CD4-positive, alpha-beta memory T cell (primary cell): ENCODE measurements around the gene PHF21A. TPM values are rescaled to one million over a fixed set of nuclear protein-coding genes. Genes with fewer than 3 reads are reported as not detected.

ENCODE experiments used
- CTCF ChIA-PET: fragments of 350-600 bp; sonication (Branson Sonifier 250); formaldehyde crosslinking; loops from one replicate; lab custom pipeline; 2021; ENCODE audit warnings: inconsistent platforms; ENCODE audit not compliant: partially characterized antibody; lab: Charles Lee
- POLR2A ChIA-PET: fragments of 350-600 bp; sonication (Branson Sonifier 250); formaldehyde crosslinking; loops from one replicate; lab custom pipeline; 2021; ENCODE audit not compliant: partially characterized antibody; lab: Charles Lee
- DNase-seq, 5 donors: peaks; one replicate each; pipeline versions ENCODE4 v3.0.0 to v3.0.0-alpha.2; 2020 to 2022; ENCODE audit warnings: mixed read lengths in 1 of 5
- H3K27ac ChIP-seq: one replicate; pipeline ENCODE4 v1.7.0; 2013; ENCODE audit warnings: low read depth, low read length
- H3K27me3 ChIP-seq: 2 replicates; pipeline ENCODE4 v1.7.0; 2013; ENCODE audit warnings: mild to moderate bottlenecking, low read length, moderate library complexity; ENCODE audit not compliant: insufficient read depth
- H3K36me3 ChIP-seq: 2 replicates; pipeline ENCODE4 v1.7.0; 2013; ENCODE audit warnings: mild to moderate bottlenecking, low read length, moderate library complexity; ENCODE audit not compliant: insufficient read depth
- H3K4me1 ChIP-seq: 2 replicates; pipeline ENCODE4 v1.7.0; 2013; ENCODE audit warnings: mild to moderate bottlenecking, low read length, moderate library complexity; ENCODE audit not compliant: insufficient read depth
- H3K4me3 ChIP-seq, 2 donors: one replicate each; pipeline ENCODE4 v1.7.0; 2013; ENCODE audit warnings: low read length in 2 of 2, mild to moderate bottlenecking in 1 of 2
- H3K9me3 ChIP-seq, 2 donors: one replicate each; pipeline ENCODE4 v1.7.0; 2013; ENCODE audit warnings: low read length in 2 of 2, control low read depth in 1 of 2; ENCODE audit not compliant: control insufficient read depth in 1 of 2
- H3K27ac Mint-ChIP-seq, 7 donors: one replicate each; pipeline ENCODE4 v1.8.0; 2020 to 2021; ENCODE audit warnings: mixed read lengths in 7 of 7, mild to moderate bottlenecking in 6 of 7, inconsistent platforms in 3 of 7, moderate library complexity in 3 of 7
- H3K27me3 Mint-ChIP-seq, 2 donors: one replicate each; pipeline ENCODE4 v1.8.0; 2020 to 2021; ENCODE audit warnings: mixed read lengths in 2 of 2
- H3K36me3 Mint-ChIP-seq, 2 donors: one replicate each; pipeline ENCODE4 v1.8.0; 2020 to 2021; ENCODE audit warnings: mixed read lengths in 2 of 2, inconsistent platforms in 1 of 2, mild to moderate bottlenecking in 1 of 2
- H3K4me1 Mint-ChIP-seq, 4 donors: one replicate each; pipeline ENCODE4 v1.8.0; 2020 to 2021; ENCODE audit warnings: mixed read lengths in 4 of 4, mild to moderate bottlenecking in 1 of 4
- H3K4me3 Mint-ChIP-seq, 8 donors: one replicate each; pipeline ENCODE4 v1.8.0; 2020 to 2021; ENCODE audit warnings: mixed read lengths in 8 of 8, mild to moderate bottlenecking in 7 of 8, moderate library complexity in 6 of 8, inconsistent platforms in 3 of 8
- H3K9me3 Mint-ChIP-seq, 8 donors: one replicate each; pipeline ENCODE4 v1.8.0; 2020 to 2021; ENCODE audit warnings: mixed read lengths in 8 of 8, mild to moderate bottlenecking in 5 of 8, inconsistent platforms in 3 of 8, moderate library complexity in 1 of 8
- intact Hi-C: fragments of 100-400 bp; cut with micrococcal nuclease; formaldehyde crosslinking; loops from one replicate; pipeline ENCODE4 v1.15.1; 2023
- polyA plus RNA-seq, 2 donors: library from polyadenylated mRNA; unstranded; fragments of 300-500 nt; fragmentation: Illumina TruSeq; gene quantifications; one replicate each; pipeline ENCODE4 v1.2.3, GENCODE V29; 2021
- total RNA-seq, 2 experiments: library from RNA; stranded (reverse); gene quantifications; one replicate each; pipeline ENCODE4 v1.2.3, GENCODE V29; 2021

Gene PHF21A
- total and polyA plus RNA-seq, 4 experiments from 2014 or later = 3.7 to 68.4 (median 42.9) TPM

GRCh38 chr11:46071091-46071490 lies 50.2 kb downstream of the PHF21A start:
- Histone ChIP-seq H3K36me3 (peaks cover 19% of the 10 kb centered on the region), H3K4me3 (no peak overlapping the region), H3K9me3 (no peaks in the 10 kb centered on the region), H3K27me3 (no peaks in the 10 kb centered on the region), H3K27ac (no peak overlapping the region), H3K4me1 (no peaks in the 10 kb centered on the region)
- no peak for DNase-seq
- ChIA-PET POLR2A (no interaction called here), CTCF (no interaction called here)
- H3K4me3 Mint-ChIP-seq = no peak overlapping the region
- H3K27ac Mint-ChIP-seq = no peak overlapping the region
- H3K9me3 Mint-ChIP-seq = no peaks in the 10 kb centered on the region
- peaks cover 33 to 60% of the 10 kb centered on the region in 2 donors for H3K36me3 Mint-ChIP-seq
- intact Hi-C loops = no loop called here
- H3K4me1 Mint-ChIP-seq = peaks cover 0 to 13% (median 7%) of the 10 kb centered on the region in 4 donors
- H3K27me3 Mint-ChIP-seq = no peaks in the 10 kb centered on the region

GRCh38 chr11:46069595-46069994 lies 51.7 kb downstream of the PHF21A start:
- Mint-ChIP-seq H3K4me3 (no peak overlapping the region), H3K4me1 (peaks cover 0 to 16% (median 9%) of the 10 kb centered on the region in 4 donors), H3K9me3 (no peaks in the 10 kb centered on the region), H3K27ac (no peak overlapping the region), H3K27me3 (no peaks in the 10 kb centered on the region), H3K36me3 (peaks cover 37 to 56% of the 10 kb centered on the region in 2 donors)
- ChIA-PET CTCF (interaction anchor here (1.1 kb wide), 1 partner anchor 10 kb away, joined by 3 read pairs; no protein-coding TSS in a partner anchor), POLR2A (no interaction called here)
- no peak for DNase-seq
- Histone ChIP-seq H3K27ac (no peak overlapping the region), H3K4me1 (no peaks in the 10 kb centered on the region), H3K36me3 (peaks cover 10% of the 10 kb centered on the region), H3K4me3 (no peak overlapping the region), H3K9me3 (no peaks in the 10 kb centered on the region), H3K27me3 (no peaks in the 10 kb centered on the region)
- intact Hi-C loops = no loop called here

GRCh38 chr11:46066335-46066734 lies 54.9 kb downstream of the PHF21A start:
- Mint-ChIP-seq H3K36me3 (peaks cover 44 to 48% of the 10 kb centered on the region in 2 donors), H3K9me3 (no peaks in the 10 kb centered on the region), H3K4me1 (peaks cover 0 to 16% (median 13%) of the 10 kb centered on the region in 4 donors), H3K27ac (no peak overlapping the region), H3K27me3 (no peaks in the 10 kb centered on the region), H3K4me3 (no peak overlapping the region)
- Histone ChIP-seq H3K27ac (no peak overlapping the region), H3K36me3 (peaks cover 10% of the 10 kb centered on the region), H3K27me3 (no peaks in the 10 kb centered on the region), H3K9me3 (no peaks in the 10 kb centered on the region), H3K4me3 (no peak overlapping the region), H3K4me1 (no peaks in the 10 kb centered on the region)
- CTCF ChIA-PET = no interaction called here
- POLR2A ChIA-PET = no interaction called here
- intact Hi-C loops = no loop called here
- no peak for DNase-seq

GRCh38 chr11:46065681-46066080 lies 55.6 kb downstream of the PHF21A start:
- ChIA-PET CTCF (no interaction called here), POLR2A (no interaction called here)
- peaks cover 0 to 17% (median 14%) of the 10 kb centered on the region in 4 donors for H3K4me1 Mint-ChIP-seq
- Histone ChIP-seq H3K36me3 (peaks cover 10% of the 10 kb centered on the region), H3K27me3 (no peaks in the 10 kb centered on the region), H3K9me3 (no peaks in the 10 kb centered on the region), H3K27ac (no peak overlapping the region), H3K4me3 (no peak overlapping the region), H3K4me1 (no peaks in the 10 kb centered on the region)
- peak overlapping the region in 2 of 7 donors; percentile 39 to 59 for H3K27ac Mint-ChIP-seq
- no peak for DNase-seq
- H3K27me3 Mint-ChIP-seq = no peaks in the 10 kb centered on the region
- no peak overlapping the region for H3K4me3 Mint-ChIP-seq
- no peaks in the 10 kb centered on the region for H3K9me3 Mint-ChIP-seq
- intact Hi-C loops = no loop called here
- peaks cover 41 to 51% of the 10 kb centered on the region in 2 donors for H3K36me3 Mint-ChIP-seq

GRCh38 chr11:46064221-46064620 lies 57.0 kb downstream of the PHF21A start:
- H3K4me3 Mint-ChIP-seq = no peak overlapping the region
- H3K27me3 Mint-ChIP-seq = no peaks in the 10 kb centered on the region

GRCh38 chr11:46063138-46063537 lies 58.1 kb downstream of the PHF21A start:
- no peak overlapping the region for H3K27ac ChIP-seq
- H3K4me3 ChIP-seq = no peak overlapping the region
- no peaks in the 10 kb centered on the region for H3K4me1 ChIP-seq
- Mint-ChIP-seq H3K9me3 (no peaks in the 10 kb centered on the region), H3K4me3 (no peak overlapping the region), H3K4me1 (peaks cover 0 to 17% (median 11%) of the 10 kb centered on the region in 4 donors), H3K27me3 (no peaks in the 10 kb centered on the region), H3K27ac (no peak overlapping the region), H3K36me3 (peaks cover 30 to 48% of the 10 kb centered on the region in 2 donors)
- DNase-seq = no peak
- CTCF ChIA-PET = interaction anchor here (0.9 kb wide), 1 partner anchor 12 kb away, joined by 3 read pairs; no protein-coding TSS in a partner anchor
- peaks cover 5% of the 10 kb centered on the region for H3K36me3 ChIP-seq
- intact Hi-C loops = no loop called here
- H3K9me3 ChIP-seq = no peaks in the 10 kb centered on the region
- no peaks in the 10 kb centered on the region for H3K27me3 ChIP-seq
- POLR2A ChIA-PET = no interaction called here

More at GRCh38 chr11:46064221-46064620, 57.0 kb downstream of the PHF21A start:
- Histone ChIP-seq H3K27me3 (no peaks in the 10 kb centered on the region), H3K9me3 (no peaks in the 10 kb centered on the region), H3K4me3 (no peak overlapping the region), H3K36me3 (peaks cover 10% of the 10 kb centered on the region), H3K27ac (no peak overlapping the region), H3K4me1 (no peaks in the 10 kb centered on the region)
- POLR2A ChIA-PET = no interaction called here
- H3K9me3 Mint-ChIP-seq = no peaks in the 10 kb centered on the region
- intact Hi-C loops = no loop called here
- no peak for DNase-seq
- peaks cover 37 to 53% of the 10 kb centered on the region in 2 donors for H3K36me3 Mint-ChIP-seq
- peaks cover 0 to 16% (median 13%) of the 10 kb centered on the region in 4 donors for H3K4me1 Mint-ChIP-seq
- H3K27ac Mint-ChIP-seq = no peak overlapping the region
- CTCF ChIA-PET = no interaction called here

- intact Hi-C loops = no loop called here
- POLR2A ChIA-PET = no interaction called here
- H3K4me1 Mint-ChIP-seq = peaks cover 0 to 31% (median 11%) of the 10 kb centered on the region in 4 donors
- Histone ChIP-seq H3K9me3 (no peaks in the 10 kb centered on the region), H3K36me3 (no peaks in the 10 kb centered on the region), H3K27me3 (no peaks in the 10 kb centered on the region), H3K4me1 (no peaks in the 10 kb centered on the region), H3K27ac (no peak overlapping the region), H3K4me3 (no peak overlapping the region)
- no peaks in the 10 kb centered on the region for H3K27me3 Mint-ChIP-seq
- no peak for DNase-seq
- H3K36me3 Mint-ChIP-seq = peaks cover 10 to 41% of the 10 kb centered on the region in 2 donors
- H3K4me3 Mint-ChIP-seq = no peak overlapping the region
- H3K9me3 Mint-ChIP-seq = no peaks in the 10 kb centered on the region
- no peak overlapping the region for H3K27ac Mint-ChIP-seq
- CTCF ChIA-PET = interaction anchor here (1.6 kb wide), 1 partner anchor 8 kb away, joined by 3 read pairs; no protein-coding TSS in a partner anchor
These were observed 61.2 kb downstream of the PHF21A start for GRCh38 chr11:46060013-46060412.
